ENCODE data around the gene MUSK. TPM values are rescaled to one million over a fixed set of nuclear protein-coding genes. Genes with fewer than 3 reads are reported as not detected.

Gene MUSK
- total and polyA plus RNA-seq, 2 donors (not counting 3 experiments of a cell fraction or from before 2014, with no cell fraction given): 0.08 TPM; not detected in 1

- CTCF ChIA-PET: interaction anchor here (0.8 to 1.4 kb wide), 2 partner anchors 9 to 138 kb away, joined by 3 read pairs; no protein-coding TSS in a partner anchor
- dilution Hi-C loops (cut with MboI; ENCODE audit: extremely low pct_ligation_motif_present, low sequenced_read_pairs): no loop called here
- Histone ChIP-seq H4K20me1 (replicated peaks; ENCODE audit: control insufficient read depth, extremely low read depth, insufficient read depth, low read length) (no peaks in the 10 kb centered on the region), H3K4me1 (ENCODE audit: control insufficient read depth, extremely low read depth, insufficient read depth, low read length) (peaks cover 20% of the 10 kb centered on the region), H2AFZ (ENCODE audit: low read depth, low read length) (no peak overlapping the region), H3K9me3 (replicated peaks; ENCODE audit: control insufficient read depth, insufficient read depth, low read length) (no peaks in the 10 kb centered on the region), H3K27me3 (ENCODE audit: control insufficient read depth in 2 of 2, insufficient read depth in 2 of 2, low read length in 2 of 2) (no peaks in the 10 kb centered on the region), H3K36me3 (ENCODE audit: control insufficient read depth in 2 of 2, extremely low read depth in 1 of 2, insufficient read depth in 2 of 2, low read length in 2 of 2) (no peaks in the 10 kb centered on the region), H3K79me2 (ENCODE audit: control insufficient read depth, insufficient read depth, low read length) (no peaks in the 10 kb centered on the region), H3K4me2 (ENCODE audit: insufficient read depth, low read length) (no peak overlapping the region), H3K27ac (ENCODE audit: insufficient read depth, low read depth, low read length) (no peak overlapping the region), H3K9ac (replicated peaks; ENCODE audit: extremely low read depth, insufficient read depth, low read length) (no peak overlapping the region), H3K9me1 (replicated peaks; ENCODE audit: control insufficient read depth, extremely low read depth, insufficient read depth, low read length) (no peaks in the 10 kb centered on the region), H3K4me3 (replicated peaks in 1 of 3; ENCODE audit: insufficient read depth in 1 of 3, low read depth in 1 of 3, low read length in 3 of 3) (no peak overlapping the region)
- no peak for TF ChIP-seq EZH2 (IDR thresholded peaks at IDR 0.05; ENCODE audit: borderline replicate concordance, low read depth, low read length, severe bottlenecking)
- TF ChIP-seq POLR2A (IDR thresholded peaks at IDR 0.05; ENCODE audit: low read depth, low read length): no peak
- TF ChIP-seq MYC (IDR thresholded peaks at IDR 0.05; ENCODE audit: low read depth, low read length): no peak
- no peak for TF ChIP-seq CTCF (IDR thresholded peaks at IDR 0.05; ENCODE audit: extremely low read depth in 1 of 2, insufficient read depth in 1 of 2, low read depth in 1 of 2, low read length in 2 of 2)
- no peak for TF ChIP-seq POLR2AphosphoS5 (IDR thresholded peaks at IDR 0.05; ENCODE audit: insufficient read depth, low read depth, low read length)
- TF ChIP-seq MAX (IDR thresholded peaks at IDR 0.05; ENCODE audit: insufficient read depth, insufficient read length): no peak
- TF ChIP-seq GATA2 (IDR thresholded peaks at IDR 0.05; ENCODE audit: insufficient read depth, insufficient read length, low read depth, low read length): no peak
- no peak for TF ChIP-seq JUN (IDR thresholded peaks at IDR 0.05; ENCODE audit: borderline replicate concordance, insufficient read depth, insufficient read length, low read depth)
- FAIRE-seq (no peak), DNase-seq (ENCODE audit: low read depth, low spot score) (no peak)
- intact Hi-C loops (cut with micrococcal nuclease): loop anchor here (2.0 kb wide), 2 partner anchors 23 to 31 kb away; no protein-coding TSS in a partner anchor
- POLR2A ChIA-PET: no interaction called here
- BruUV-seq (replicated peaks): no TSS peak
Observed at GRCh38 chr9:110776221-110776620, 107.6 kb downstream of the MUSK start.

Measured in endothelial cell of umbilical vein (primary cell).